HCT116 (cell line): Measurements from ENCODE around the gene PCMTD2. TPM values are rescaled to one million over a fixed set of nuclear protein-coding genes. Genes with fewer than 3 reads are reported as not detected.

Source experiments
- ATAC-seq: fragments of 200-7000 bp; cut with Tn5 transposase; 2 replicates; pipeline ENCODE4 v1.9.1; 2020; ENCODE audit warnings: mild to moderate bottlenecking, moderate library complexity
- BruUV-seq: library from RNA; stranded (reverse); fragments of 400-500 nt; replicated peaks from 2 replicates; lab custom pipeline; 2021; lab: Mats Ljungman, UMichigan
- CTCF ChIA-PET: fragments of 300-600 bp; sonication (Branson Sonifier 250); formaldehyde crosslinking; loops from one replicate; lab custom pipeline; 2021; ENCODE audit warnings: antibody characterized with exemption; lab: Charles Lee
- POLR2A ChIA-PET: fragments of 300-600, 350-600 bp; sonication (Branson Sonifier 250); formaldehyde crosslinking; loops from one replicate; lab custom pipeline; 2021; ENCODE audit warnings: antibody characterized with exemption; lab: Charles Lee
- RAD21 ChIA-PET, 2 experiments: fragments of 300-600 bp; sonication (Branson Sonifier 250); formaldehyde crosslinking; loops; one replicate each; lab custom pipeline; 2023; ENCODE audit warnings: low total read pairs in 2 of 2; ENCODE audit not compliant: uncharacterized antibody in 2 of 2, unreplicated experiment in 2 of 2, low non-redundant PET in 1 of 2; lab: Charles Lee
- DNase-seq: peaks from one replicate; pipeline ENCODE4 v3.0.0-alpha.2; 2010; ENCODE audit warnings: low read depth, low spot score
- H2AFZ ChIP-seq: fragments of 200-600 bp; shearing (Covaris generic), sonication (generic); 2 replicates; pipeline ENCODE4 v1.6.1; 2017; ENCODE audit warnings: low read depth, mixed run types, mixed read lengths, antibody characterized with exemption, low read length; ENCODE audit not compliant: poor library complexity, severe bottlenecking
- H3K27ac ChIP-seq: 2 replicates; pipeline ENCODE4 v1.5.1; 2012; ENCODE audit warnings: low read depth, low read length
- H3K27me3 ChIP-seq: fragments of 200-600 bp; sonication (generic); 2 replicates; pipeline ENCODE4 v1.6.1; 2016; ENCODE audit warnings: mixed run types, low read length, mixed read lengths; ENCODE audit not compliant: insufficient read depth
- H3K36me3 ChIP-seq, 2 experiments: fragments of 200-500 bp in 1 of 2; fragments of 200-600 bp in 1 of 2; sonication (Bioruptor generic) in 1 of 2; sonication (generic) in 1 of 2; 2 replicates each; pipeline versions ENCODE4 v1.5.1 to v1.6.1; 2014 to 2016; ENCODE audit warnings: low read length in 2 of 2, inconsistent platforms in 1 of 2, mixed read lengths in 1 of 2, mixed run types in 1 of 2; ENCODE audit not compliant: insufficient read depth in 2 of 2, control insufficient read depth in 1 of 2
- H3K4me1 ChIP-seq, 2 experiments: fragments of 200-600 bp in 1 of 2; sonication (generic) in 1 of 2; 2 replicates each; pipeline versions ENCODE4 v1.5.1 to v1.6.1; 2012 to 2017; ENCODE audit warnings: low read length in 2 of 2, inconsistent platforms in 1 of 2, mild to moderate bottlenecking in 1 of 2, mixed read lengths in 1 of 2, mixed run types in 1 of 2, moderate library complexity in 1 of 2; ENCODE audit not compliant: insufficient read depth in 2 of 2, control insufficient read depth in 1 of 2
- H3K4me2 ChIP-seq: fragments of 200-600 bp; sonication (generic); 2 replicates; pipeline ENCODE4 v1.6.1; 2017; ENCODE audit warnings: mixed run types, low read length, mixed read lengths
- H3K4me3 ChIP-seq, 2 experiments: fragments of 200-600 bp in 1 of 2; sonication (generic) in 1 of 2; replicated peaks in 1 of 2; 2 replicates each; pipeline ENCODE4 v1.5.1; 2011 to 2016; ENCODE audit warnings: low read length in 2 of 2, control low read depth in 1 of 2, low read depth in 1 of 2, mild to moderate bottlenecking in 1 of 2, mixed read lengths in 1 of 2, mixed run types in 1 of 2
- H3K79me2 ChIP-seq: fragments of 200-600 bp; sonication (generic); 2 replicates; pipeline ENCODE4 v1.6.1; 2017; ENCODE audit warnings: mild to moderate bottlenecking, mixed run types, low read length, moderate library complexity, mixed read lengths; ENCODE audit not compliant: insufficient read depth
- H3K9ac ChIP-seq: fragments of 200-600 bp; sonication (generic); 2 replicates; pipeline ENCODE4 v1.6.1; 2016; ENCODE audit warnings: low read length, mixed read lengths
- H3K9me2 ChIP-seq: fragments of 200-600 bp; sonication (generic), shearing (Covaris generic); 2 replicates; pipeline ENCODE4 v1.6.1; 2017; ENCODE audit warnings: mixed run types, mild to moderate bottlenecking, moderate library complexity; ENCODE audit not compliant: insufficient read depth
- H3K9me3 ChIP-seq, 2 experiments: fragments of 200-500 bp in 1 of 2; fragments of 200-600 bp in 1 of 2; sonication (Bioruptor generic) in 1 of 2; sonication (generic) in 1 of 2; 2 replicates each; pipeline ENCODE4 v1.6.1; 2014 to 2017; ENCODE audit warnings: low read length in 2 of 2, mixed read lengths in 2 of 2, inconsistent platforms in 1 of 2, low read depth in 1 of 2, mild to moderate bottlenecking in 1 of 2, mixed run types in 1 of 2, moderate library complexity in 1 of 2; ENCODE audit not compliant: control insufficient read depth in 1 of 2, insufficient read depth in 1 of 2
- H4K20me1 ChIP-seq: fragments of 200-600 bp; sonication (generic), shearing (Covaris generic); 2 replicates; pipeline ENCODE4 v1.6.1; 2017; ENCODE audit warnings: mixed run types, mild to moderate bottlenecking, moderate library complexity; ENCODE audit not compliant: insufficient read depth
- JUND ChIP-seq: IDR thresholded peaks from 2 replicates; pipeline ENCODE4 v1.6.1; 2012
- POLR2A ChIP-seq: IDR thresholded peaks from 2 replicates; pipeline ENCODE4 v1.7.0; 2011; ENCODE audit warnings: borderline replicate concordance; ENCODE audit not compliant: insufficient read depth, insufficient read length; ENCODE audit errors: extremely low read depth
- POLR2AphosphoS5 ChIP-seq: IDR thresholded peaks from 2 replicates; pipeline ENCODE4 v1.6.1; 2011; ENCODE audit warnings: mild to moderate bottlenecking, low read depth, low read length, moderate library complexity
- SIN3A ChIP-seq: IDR thresholded peaks from 2 replicates; pipeline ENCODE4 v1.6.1; 2012; ENCODE audit warnings: low read depth
- SP1 ChIP-seq: IDR thresholded peaks from 2 replicates; pipeline ENCODE4 v1.6.1; 2012; ENCODE audit warnings: low read depth
- intact Hi-C: fragments of 100-400 bp; cut with micrococcal nuclease; formaldehyde crosslinking; loops from 2 replicates; pipeline ENCODE4 v1.10.0; 2022
- total RNA-seq: library from RNA; stranded (reverse); gene quantifications from one replicate; pipeline ENCODE4 v1.2.1, GENCODE V29; 2021; ENCODE audit not compliant: unreplicated experiment
- TF ChIP-seq, protein P1 (sequence below): IDR thresholded peaks from 2 replicates; pipeline ENCODE4 v1.6.1; 2012
- TF ChIP-seq, protein P2 (sequence below): IDR thresholded peaks from 2 replicates; pipeline ENCODE4 v1.6.1; 2012; ENCODE audit warnings: low read depth
- TF ChIP-seq, protein P3 (sequence below): IDR thresholded peaks from 2 replicates; pipeline ENCODE4 v1.6.1; 2012

PCMTD2 gene
- total RNA-seq, 1 experiment from 2014 or later, result 44.7 TPM

DNA sequence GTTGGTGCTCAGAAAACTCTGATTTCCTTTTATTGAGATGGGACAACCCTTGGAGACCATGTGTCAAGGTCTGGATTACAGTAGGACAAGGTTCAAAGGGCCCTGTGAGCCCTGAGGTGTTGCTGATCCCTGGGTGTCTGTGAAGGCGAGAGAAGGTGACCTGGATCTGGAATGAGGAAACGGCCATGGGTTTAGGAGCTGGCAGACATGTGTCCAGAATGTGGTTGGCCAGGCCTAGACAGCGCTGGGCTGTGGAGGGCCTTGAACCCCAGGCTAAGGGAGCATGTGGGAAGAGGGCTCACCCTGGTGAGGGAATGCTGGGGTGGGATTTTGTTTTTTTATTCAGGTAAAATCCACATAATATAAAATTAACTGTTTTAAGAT is 24.9 kb downstream of the PCMTD2 start:
- ChIA-PET POLR2A (no interaction called here), RAD21 (no interaction called here)

More for the DNA sequence above, 24.9 kb downstream of the PCMTD2 start:
- TF ChIP-seq POLR2AphosphoS5 (no peak), SP1 (no peak), POLR2A (no peak), JUND (no peak), SIN3A (no peak)
- TF ChIP-seq, protein P1, sequence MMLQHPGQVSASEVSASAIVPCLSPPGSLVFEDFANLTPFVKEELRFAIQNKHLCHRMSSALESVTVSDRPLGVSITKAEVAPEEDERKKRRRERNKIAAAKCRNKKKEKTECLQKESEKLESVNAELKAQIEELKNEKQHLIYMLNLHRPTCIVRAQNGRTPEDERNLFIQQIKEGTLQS, result no peak
- TF ChIP-seq, protein P2, sequence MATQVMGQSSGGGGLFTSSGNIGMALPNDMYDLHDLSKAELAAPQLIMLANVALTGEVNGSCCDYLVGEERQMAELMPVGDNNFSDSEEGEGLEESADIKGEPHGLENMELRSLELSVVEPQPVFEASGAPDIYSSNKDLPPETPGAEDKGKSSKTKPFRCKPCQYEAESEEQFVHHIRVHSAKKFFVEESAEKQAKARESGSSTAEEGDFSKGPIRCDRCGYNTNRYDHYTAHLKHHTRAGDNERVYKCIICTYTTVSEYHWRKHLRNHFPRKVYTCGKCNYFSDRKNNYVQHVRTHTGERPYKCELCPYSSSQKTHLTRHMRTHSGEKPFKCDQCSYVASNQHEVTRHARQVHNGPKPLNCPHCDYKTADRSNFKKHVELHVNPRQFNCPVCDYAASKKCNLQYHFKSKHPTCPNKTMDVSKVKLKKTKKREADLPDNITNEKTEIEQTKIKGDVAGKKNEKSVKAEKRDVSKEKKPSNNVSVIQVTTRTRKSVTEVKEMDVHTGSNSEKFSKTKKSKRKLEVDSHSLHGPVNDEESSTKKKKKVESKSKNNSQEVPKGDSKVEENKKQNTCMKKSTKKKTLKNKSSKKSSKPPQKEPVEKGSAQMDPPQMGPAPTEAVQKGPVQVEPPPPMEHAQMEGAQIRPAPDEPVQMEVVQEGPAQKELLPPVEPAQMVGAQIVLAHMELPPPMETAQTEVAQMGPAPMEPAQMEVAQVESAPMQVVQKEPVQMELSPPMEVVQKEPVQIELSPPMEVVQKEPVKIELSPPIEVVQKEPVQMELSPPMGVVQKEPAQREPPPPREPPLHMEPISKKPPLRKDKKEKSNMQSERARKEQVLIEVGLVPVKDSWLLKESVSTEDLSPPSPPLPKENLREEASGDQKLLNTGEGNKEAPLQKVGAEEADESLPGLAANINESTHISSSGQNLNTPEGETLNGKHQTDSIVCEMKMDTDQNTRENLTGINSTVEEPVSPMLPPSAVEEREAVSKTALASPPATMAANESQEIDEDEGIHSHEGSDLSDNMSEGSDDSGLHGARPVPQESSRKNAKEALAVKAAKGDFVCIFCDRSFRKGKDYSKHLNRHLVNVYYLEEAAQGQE, result no peak
- TF ChIP-seq, protein P3, sequence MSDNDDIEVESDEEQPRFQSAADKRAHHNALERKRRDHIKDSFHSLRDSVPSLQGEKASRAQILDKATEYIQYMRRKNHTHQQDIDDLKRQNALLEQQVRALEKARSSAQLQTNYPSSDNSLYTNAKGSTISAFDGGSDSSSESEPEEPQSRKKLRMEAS, result no peak
- Histone ChIP-seq H3K9me2 (no peaks in the 10 kb centered on the region), H3K27ac (no peak overlapping the region), H3K4me1 (no peaks in the 10 kb centered on the region), H3K79me2 (no peaks in the 10 kb centered on the region), H4K20me1 (no peaks in the 10 kb centered on the region), H3K4me3 (no peak overlapping the region), H3K4me2 (no peak overlapping the region), H3K9me3 (peaks cover 3 to 7% of the 10 kb centered on the region in 2 experiments; a peak in 2 of 4 replicates), H3K9ac (no peak overlapping the region), H3K36me3 (no peaks in the 10 kb centered on the region; a peak in 1 of 4 replicates), H2AFZ (no peak overlapping the region), H3K27me3 (no peaks in the 10 kb centered on the region)
- DNase-seq (no peak), ATAC-seq (no peak)
- CTCF ChIA-PET, result no interaction called here
- no TSS peak for BruUV-seq
- intact Hi-C loops, result no loop called here
